Thyroid gland (tissue), 4 donors: Measurements from ENCODE around the gene PFN1. TPM values are rescaled to one million over a fixed set of nuclear protein-coding genes. Genes with fewer than 3 reads are reported as not detected.

Source experiments
- DNase-seq, 2 donors: peaks; one replicate each; pipeline ENCODE4 v3.0.0-alpha.2; 2019
- H3K27ac ChIP-seq, 3 donors: fragments of 200-600 bp; sonication (generic); 1 replicate in 2 of 3; 2 replicates in 1 of 3; pipeline ENCODE4 v1.5.1; 2016 to 2019; ENCODE audit warnings: mild to moderate bottlenecking in 1 of 3, moderate library complexity in 1 of 3
- H3K27me3 ChIP-seq: fragments of 200-600 bp; sonication (generic); one replicate; pipeline ENCODE4 v1.5.1; 2019
- H3K36me3 ChIP-seq, 2 donors: fragments of 200-600 bp; sonication (generic); one replicate each; pipeline ENCODE4 v1.5.1; 2016 to 2019
- H3K4me1 ChIP-seq, 2 donors: fragments of 200-600 bp; sonication (generic); one replicate each; pipeline ENCODE4 v1.5.1; 2017 to 2019
- H3K4me3 ChIP-seq, 3 donors: fragments of 200-600 bp; sonication (generic); replicated peaks in 1 of 3; 1 replicate in 2 of 3; 2 replicates in 1 of 3; pipeline ENCODE4 v1.5.1; 2016; ENCODE audit warnings: mild to moderate bottlenecking in 1 of 3
- H3K9me3 ChIP-seq: fragments of 200-600 bp; sonication (generic); one replicate; pipeline ENCODE4 v1.5.1; 2017
- POLR2A ChIP-seq, 2 donors: fragments of 450-650 bp; IDR thresholded peaks; one replicate each; pipeline ENCODE4 v1.6.1; 2017; ENCODE audit warnings: antibody characterized with exemption in 2 of 2, mild to moderate bottlenecking in 2 of 2, moderate library complexity in 1 of 2
- WGBS, 2 donors: methylation state at CpG; one replicate each; pipeline ENCODE4 v1.1.5; 2017; 5-methylcytosine and 5-hydroxymethylcytosine counted together
- intact Hi-C: fragments of 100-400 bp; cut with DNase I; formaldehyde crosslinking; loops from one replicate; pipeline ENCODE4 v1.15.1; 2023
- microRNA-seq: library from miRNA; unstranded; fragments of <30 nt; microRNA quantifications from one replicate; pipeline ENCODE4, GENCODE V29; 2016
- small RNA-seq: library from RNA; depleted of rRNA; stranded (forward); fragments of <200 nt; gene quantifications from one replicate; pipeline ENCODE3, GENCODE V24; 2016
- total RNA-seq, 4 donors: library from RNA; depleted of rRNA; stranded (reverse); fragments of >200 nt; gene quantifications; one replicate each; pipeline ENCODE4 v1.2.3, GENCODE V29; 2016
- TF ChIP-seq, protein P1 (sequence below), 6 experiments: fragments of 200-600 bp in 3 of 6; fragments of 450-650 bp in 3 of 6; sonication (generic) in 3 of 6; IDR thresholded peaks; one replicate each; pipeline ENCODE4 v1.5.1; 2016 to 2019; ENCODE audit warnings: antibody characterized with exemption in 6 of 6, mild to moderate bottlenecking in 2 of 6, inconsistent platforms in 1 of 6, moderate library complexity in 1 of 6

PFN1 gene
- total RNA-seq, 4 donors from 2014 or later, result 228 to 606 (median 328) TPM

DNA sequence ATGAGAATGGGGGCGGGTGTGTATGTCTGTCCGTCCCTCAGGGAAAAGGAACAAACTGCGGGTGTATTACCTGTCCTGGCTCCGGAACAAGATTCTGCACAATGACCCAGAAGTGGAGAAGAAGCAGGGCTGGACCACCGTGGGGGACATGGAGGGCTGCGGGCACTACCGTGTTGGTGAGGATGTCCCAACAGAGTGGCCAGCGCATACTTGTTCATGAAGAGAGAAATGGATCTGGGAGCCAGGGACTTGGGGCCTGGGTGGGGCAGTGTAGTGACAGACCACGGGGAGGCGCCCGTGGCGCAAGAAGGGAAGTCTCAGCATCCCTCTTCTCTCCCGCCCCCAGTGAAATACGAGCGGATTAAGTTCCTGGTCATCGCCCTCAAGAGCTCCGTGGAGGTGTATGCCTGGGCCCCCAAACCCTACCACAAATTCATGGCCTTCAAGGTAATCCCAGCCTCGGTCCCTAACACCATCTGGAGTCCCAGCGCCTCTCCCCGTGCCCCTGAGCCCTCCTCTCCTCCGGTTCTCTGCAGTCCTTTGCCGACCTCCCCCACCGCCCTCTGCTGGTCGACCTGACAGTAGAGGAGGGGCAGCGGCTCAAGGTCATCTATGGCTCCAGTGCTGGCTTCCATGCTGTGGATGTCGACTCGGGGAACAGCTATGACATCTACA, 52.5 kb downstream of the PFN1 start:
- intact Hi-C loops, result no loop called here
- peaks cover 8% of the 10 kb centered on the region for H3K27me3 ChIP-seq
- TF ChIP-seq, protein P1, sequence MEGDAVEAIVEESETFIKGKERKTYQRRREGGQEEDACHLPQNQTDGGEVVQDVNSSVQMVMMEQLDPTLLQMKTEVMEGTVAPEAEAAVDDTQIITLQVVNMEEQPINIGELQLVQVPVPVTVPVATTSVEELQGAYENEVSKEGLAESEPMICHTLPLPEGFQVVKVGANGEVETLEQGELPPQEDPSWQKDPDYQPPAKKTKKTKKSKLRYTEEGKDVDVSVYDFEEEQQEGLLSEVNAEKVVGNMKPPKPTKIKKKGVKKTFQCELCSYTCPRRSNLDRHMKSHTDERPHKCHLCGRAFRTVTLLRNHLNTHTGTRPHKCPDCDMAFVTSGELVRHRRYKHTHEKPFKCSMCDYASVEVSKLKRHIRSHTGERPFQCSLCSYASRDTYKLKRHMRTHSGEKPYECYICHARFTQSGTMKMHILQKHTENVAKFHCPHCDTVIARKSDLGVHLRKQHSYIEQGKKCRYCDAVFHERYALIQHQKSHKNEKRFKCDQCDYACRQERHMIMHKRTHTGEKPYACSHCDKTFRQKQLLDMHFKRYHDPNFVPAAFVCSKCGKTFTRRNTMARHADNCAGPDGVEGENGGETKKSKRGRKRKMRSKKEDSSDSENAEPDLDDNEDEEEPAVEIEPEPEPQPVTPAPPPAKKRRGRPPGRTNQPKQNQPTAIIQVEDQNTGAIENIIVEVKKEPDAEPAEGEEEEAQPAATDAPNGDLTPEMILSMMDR (IDR thresholded peaks at IDR 0.05), result no peak
- no peak for TF ChIP-seq POLR2A (IDR thresholded peaks at IDR 0.05)
- H3K27ac ChIP-seq, result no peak overlapping the region
- H3K4me3 ChIP-seq, result no peak overlapping the region
- no peak for DNase-seq
- H3K4me1 ChIP-seq, result peaks cover 4 to 20% of the 10 kb centered on the region in 2 donors
- peaks cover 46 to 54% of the 10 kb centered on the region in 2 donors for H3K36me3 ChIP-seq
- H3K9me3 ChIP-seq, result no peaks in the 10 kb centered on the region
- 78 to 86% methylated on average over 24 to 26 of the region's 27 CpGs for WGBS, 2 donors

Small RNA genes within 50 kb of the gene (microRNA-seq; reads per million reads assigned to microRNA genes)
- gene MIR6864 (not detected), gene MIR6865 (not detected)

Small RNA genes within 50 kb of the gene (small RNA-seq; reads per million reads assigned to genes)
- not detected for gene MIR6864
- gene MIR6865, result not detected

Other genes starting within 250 kb of the PFN1 start
- 10 to 100 TPM; 13.2 to 33.9 (median 28.1) TPM for gene PELP1, start 244.4 kb downstream of the PFN1 start, total RNA-seq
- 10 to 100 TPM in 3 of 4 donors, 1 to 10 TPM in 1; 8.4 to 20.6 (median 14.4) TPM for gene ARRB2, start 237.9 kb downstream of the PFN1 start, total RNA-seq
- gene MED11, start 217.1 kb downstream of the PFN1 start, total RNA-seq, result 10 to 100 TPM; 37.3 to 54.7 (median 41.3) TPM
- gene ZMYND15, start 208.7 kb downstream of the PFN1 start, total RNA-seq, result under 1 TPM; 0.29 to 0.44 (median 0.37) TPM
- 10 to 100 TPM in 3 of 4 donors, 1 to 10 TPM in 1; 6.6 to 13.7 (median 12.8) TPM for gene CXCL16, start 208.6 kb downstream of the PFN1 start, total RNA-seq
- gene TM4SF5, start 176.6 kb downstream of the PFN1 start, total RNA-seq, result not detected
- 1 to 10 TPM in 2 of 4 donors, not detected in 2; 1.8 to 4.0 TPM for gene VMO1, start 162.2 kb downstream of the PFN1 start, total RNA-seq
- not detected for gene GLTPD2, start 159.6 kb downstream of the PFN1 start, total RNA-seq
- 100 to 1,000 TPM; 108 to 322 (median 141) TPM for gene PSMB6, start 152.4 kb downstream of the PFN1 start, total RNA-seq
- gene PLD2, start 141.4 kb downstream of the PFN1 start, total RNA-seq, result 10 to 100 TPM; 10.7 to 20.0 (median 16.2) TPM
- gene MINK1, start 115.2 kb downstream of the PFN1 start, total RNA-seq, result 10 to 100 TPM; 25.1 to 51.6 (median 31.2) TPM
- 1 to 10 TPM in 3 of 4 donors, under 1 TPM in 1; 0.33 to 1.9 (median 1.3) TPM for gene C17orf107, start 49.0 kb downstream of the PFN1 start, total RNA-seq
- under 1 TPM; 0.29 to 0.83 (median 0.49) TPM for gene CHRNE, start 45.4 kb downstream of the PFN1 start, total RNA-seq
- not detected for gene GP1BA, start 16.3 kb downstream of the PFN1 start, total RNA-seq
- 10 to 100 TPM; 29.3 to 62.4 (median 48.4) TPM for gene SLC25A11, start 8.5 kb downstream of the PFN1 start, total RNA-seq
- 10 to 100 TPM; 47.1 to 77.0 (median 67.2) TPM for gene RNF167, start 8.3 kb downstream of the PFN1 start, total RNA-seq
- 1 to 10 TPM in 3 of 4 donors, not detected in 1; 5.4 to 8.8 (median 5.5) TPM for gene ENO3, start 2.6 kb upstream of the PFN1 start, total RNA-seq
- 10 to 100 TPM; 50.5 to 69.7 (median 68.3) TPM for gene SPAG7, start 19.3 kb upstream of the PFN1 start, total RNA-seq
- gene CAMTA2, start 39.1 kb upstream of the PFN1 start, total RNA-seq, result 10 to 100 TPM; 17.1 to 29.0 (median 20.4) TPM
- 1 to 10 TPM; 1.0 to 2.3 (median 1.4) TPM for gene INCA1, start 49.0 kb upstream of the PFN1 start, total RNA-seq
- 100 to 1,000 TPM in 1 of 4 donors, 10 to 100 TPM in 3; 67.3 to 134 (median 86.9) TPM for gene KIF1C, start 49.4 kb upstream of the PFN1 start, total RNA-seq
- under 1 TPM in 1 of 4 donors, not detected in 3; 0.11 TPM for gene SLC52A1, start 86.9 kb upstream of the PFN1 start, total RNA-seq
- gene ZFP3, start 129.9 kb upstream of the PFN1 start, total RNA-seq, result 10 to 100 TPM in 3 of 4 donors, 1 to 10 TPM in 1; 9.5 to 14.1 (median 12.1) TPM
- gene ZNF232, start 163.3 kb upstream of the PFN1 start, total RNA-seq, result 10 to 100 TPM in 2 of 4 donors, 1 to 10 TPM in 2; 7.5 to 13.7 (median 9.6) TPM
- 1 to 10 TPM in 1 of 4 donors, under 1 TPM in 3; 0.11 to 1.7 (median 0.39) TPM for gene USP6, start 167.5 kb upstream of the PFN1 start, total RNA-seq
- gene ZNF594, start 243.3 kb upstream of the PFN1 start, total RNA-seq, result 10 to 100 TPM; 12.9 to 29.0 (median 24.2) TPM